Activated naive CD8-positive, alpha-beta T cell treated with anti-CD3 and anti-CD28 coated beads, Interleukin-2, amount 50 U/mL, for 16 hours (primary cell): ENCODE data around the gene LAMC3.
"Not testable (repeated sequence)": the region's sequence is repeated elsewhere in the genome, so short reads cannot be mapped to it uniquely, and the experiment has no call there.

Experiments used
- DNase-seq: peaks from one replicate; pipeline ENCODE4 v3.0.0-alpha.2; 2020; ENCODE audit warnings: low read depth, low spot score

LAMC3 gene

GRCh38 chr9:131028931-131029573, 20.1 kb downstream of the LAMC3 start:
- DNase-seq: no peak

- no peak for DNase-seq
These were observed 20.6 kb downstream of the LAMC3 start for GRCh38 chr9:131029574-131029952.

GRCh38 chr9:131030239-131031004, 21.4 kb downstream of the LAMC3 start:
- no peak for DNase-seq

GRCh38 chr9:131031005-131031641, 22.1 kb downstream of the LAMC3 start:
- no peak for DNase-seq

DNA sequence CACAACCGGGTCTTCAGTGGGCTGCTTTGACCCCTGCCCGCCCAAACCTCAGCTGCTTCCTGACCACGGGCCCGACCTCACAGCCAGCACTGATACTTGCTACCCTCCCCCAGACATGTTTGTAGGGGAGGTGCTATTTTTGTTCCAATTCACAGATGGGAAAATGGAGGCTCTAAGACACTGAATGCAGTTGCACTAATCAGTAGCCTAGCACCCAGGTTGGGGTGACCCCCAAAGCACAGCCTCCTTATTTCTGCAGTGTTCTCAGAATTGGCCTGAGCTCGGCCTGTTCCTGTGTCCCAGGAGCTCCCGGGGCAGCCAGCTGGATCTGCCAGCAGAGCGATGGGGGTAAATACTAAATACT, 22.6 kb downstream of the LAMC3 start:
- no peak for DNase-seq

- no peak for DNase-seq
These were observed 23.4 kb downstream of the LAMC3 start for GRCh38 chr9:131032384-131032783.

DNA sequence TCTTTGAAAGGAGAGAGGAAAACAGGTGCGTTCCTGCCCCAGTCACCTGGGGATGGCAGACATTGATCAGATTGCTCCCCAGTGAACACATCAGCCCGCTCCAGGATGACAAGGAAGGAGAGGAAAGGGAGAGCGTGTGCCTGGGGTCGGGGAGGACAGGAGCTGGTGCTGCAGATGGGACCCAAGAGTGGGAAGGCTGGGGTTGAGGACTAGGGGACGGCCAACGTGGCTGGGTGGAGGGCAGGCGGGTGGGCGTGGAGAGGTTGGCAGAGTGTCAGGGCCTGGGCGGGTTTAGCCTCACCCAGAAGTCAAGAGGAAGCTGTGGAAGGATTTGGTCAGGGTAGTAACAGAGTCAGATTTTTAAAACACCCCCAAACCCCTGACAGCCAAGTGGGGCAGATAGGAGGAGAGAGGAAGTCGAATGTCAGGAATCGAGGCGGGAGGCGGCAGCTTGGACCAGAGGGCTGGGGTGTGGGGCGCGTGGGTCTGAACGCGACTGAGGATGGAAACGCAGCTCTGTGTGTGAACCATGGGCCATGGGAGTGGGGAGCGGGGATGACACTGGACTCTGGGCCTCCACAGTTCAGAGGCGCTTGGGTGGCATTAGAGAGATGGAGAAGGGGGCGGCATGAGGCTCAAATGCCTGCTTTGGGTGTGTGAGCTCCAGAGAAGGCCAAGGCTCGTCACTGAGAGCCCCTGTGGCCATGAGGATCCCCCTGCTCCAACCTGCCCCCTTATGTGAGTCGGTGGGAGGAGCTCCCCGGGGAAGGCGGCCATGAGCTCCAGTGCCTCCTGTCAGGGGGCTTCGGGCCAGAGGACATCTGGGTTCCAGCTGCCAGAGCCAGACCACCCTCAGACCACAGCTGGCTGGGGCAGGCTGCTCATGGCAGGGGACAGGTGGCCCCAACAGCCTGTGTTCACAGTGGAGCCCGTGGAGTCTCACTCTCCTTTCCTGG, 24.6 kb downstream of the LAMC3 start:
- no peak for DNase-seq

GRCh38 chr9:131034268-131034667, 25.3 kb downstream of the LAMC3 start:
- DNase-seq: no peak

GRCh38 chr9:131034749-131035148, 25.8 kb downstream of the LAMC3 start:
- DNase-seq: not testable (repeated sequence)

DNA sequence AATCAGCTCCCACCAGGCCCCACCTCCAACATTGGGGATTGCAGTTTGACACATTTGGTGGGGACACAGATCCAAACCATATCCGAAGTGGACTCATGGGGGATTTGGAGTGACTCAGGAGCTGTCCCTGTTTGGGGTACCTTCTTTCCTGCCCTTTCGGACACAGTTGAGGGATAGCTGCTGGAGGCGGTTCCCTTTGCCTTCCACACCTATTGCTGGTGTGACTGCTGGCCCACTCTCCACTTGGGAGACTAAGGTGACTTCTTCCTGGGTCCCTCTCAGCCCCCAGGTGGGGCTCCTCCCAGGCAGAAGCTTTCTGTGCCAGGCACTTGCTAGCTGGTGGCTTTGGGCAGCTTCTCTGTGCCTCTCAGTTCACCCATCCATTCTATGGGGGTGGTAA, 26.6 kb downstream of the LAMC3 start:
- no peak for DNase-seq

- DNase-seq: no peak
These were observed 27.1 kb downstream of the LAMC3 start for GRCh38 chr9:131036071-131036470.

DNA sequence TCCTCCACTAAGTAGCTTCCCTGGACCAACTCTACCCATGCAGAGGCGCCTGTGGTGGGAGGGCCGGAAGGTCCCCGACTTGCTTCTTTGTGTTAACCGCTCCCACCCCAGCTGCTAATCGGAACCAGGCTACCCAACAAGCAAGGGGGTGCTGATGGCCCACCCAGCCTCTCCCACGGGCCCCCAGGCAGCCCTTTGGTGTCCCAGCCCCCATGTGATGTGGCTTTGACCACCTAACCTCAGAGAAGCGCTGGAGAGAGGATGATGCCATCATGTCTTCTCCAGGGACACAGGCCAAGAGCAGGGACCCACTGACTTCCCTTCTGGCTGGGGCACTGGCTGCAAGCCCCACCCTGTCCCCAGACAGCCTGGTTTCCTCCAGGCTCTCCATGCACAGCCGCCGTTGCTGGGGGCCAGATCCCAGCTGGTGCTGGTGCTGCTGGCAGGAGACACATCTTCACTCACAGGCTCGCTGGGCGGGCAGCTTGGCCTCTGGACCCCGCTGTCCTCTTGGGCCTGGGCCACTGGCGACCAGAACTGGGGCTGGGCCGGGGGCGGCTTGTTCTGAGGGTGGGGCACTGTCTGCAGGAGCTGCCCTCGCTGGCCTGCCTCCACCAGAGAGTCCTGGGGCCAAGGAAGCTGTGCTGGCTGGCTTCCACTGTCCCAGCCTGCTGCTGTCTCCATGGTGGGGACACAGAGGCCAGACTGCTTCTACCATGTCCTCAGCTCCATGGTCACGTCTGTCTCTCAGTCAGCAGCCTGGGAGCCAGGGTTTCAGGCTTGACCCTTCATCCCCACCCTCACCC, 27.8 kb downstream of the LAMC3 start:
- no peak for DNase-seq

DNA sequence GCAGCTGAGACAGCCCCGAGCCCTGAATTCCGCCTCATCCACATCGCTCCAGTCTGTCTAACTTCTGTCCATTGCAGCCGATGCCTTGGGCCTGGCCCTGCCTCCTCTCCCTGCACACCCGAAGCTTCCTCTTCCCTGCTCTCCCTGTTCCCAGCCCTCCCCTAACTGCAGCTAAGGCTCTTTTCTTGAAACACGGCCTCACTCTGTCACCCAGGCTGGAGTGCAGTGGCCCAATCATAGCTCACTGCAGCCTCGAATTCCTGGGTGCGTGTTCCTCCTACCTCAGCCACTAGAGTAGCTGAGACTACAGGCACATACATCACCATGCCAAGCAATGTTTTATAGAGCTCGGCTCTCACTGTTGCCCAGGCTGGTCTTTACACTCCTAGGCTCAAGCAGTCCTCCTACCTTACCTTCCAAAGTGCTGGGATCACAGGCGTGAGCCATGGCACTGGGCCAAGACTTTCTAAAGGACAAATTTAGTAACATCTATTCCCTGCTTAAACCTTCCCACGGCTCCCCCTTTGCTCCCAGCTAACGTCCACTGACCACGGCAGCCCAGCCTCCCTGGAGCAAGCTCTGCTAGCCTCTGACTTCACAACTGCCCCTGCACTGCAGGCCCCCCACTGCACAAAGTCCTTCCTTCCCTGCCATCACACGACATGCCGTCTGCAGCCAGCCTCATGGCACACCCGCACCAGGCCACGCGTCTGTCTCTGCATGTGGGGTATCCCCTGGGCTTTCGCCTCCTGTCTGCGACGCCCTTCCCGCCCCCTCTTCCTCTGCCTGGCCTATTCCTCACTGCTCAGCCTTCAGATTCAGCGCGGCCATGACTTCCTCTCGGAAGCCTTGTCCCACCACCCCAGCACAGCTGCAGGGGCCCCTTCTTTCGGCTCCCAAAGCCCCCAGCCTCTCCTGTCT, 28.6 kb downstream of the LAMC3 start:
- no peak for DNase-seq

GRCh38 chr9:131038256-131039128, 29.5 kb downstream of the LAMC3 start:
- DNase-seq: no peak

- DNase-seq: no peak
These were observed 30.4 kb downstream of the LAMC3 start for GRCh38 chr9:131039129-131039954.

DNA sequence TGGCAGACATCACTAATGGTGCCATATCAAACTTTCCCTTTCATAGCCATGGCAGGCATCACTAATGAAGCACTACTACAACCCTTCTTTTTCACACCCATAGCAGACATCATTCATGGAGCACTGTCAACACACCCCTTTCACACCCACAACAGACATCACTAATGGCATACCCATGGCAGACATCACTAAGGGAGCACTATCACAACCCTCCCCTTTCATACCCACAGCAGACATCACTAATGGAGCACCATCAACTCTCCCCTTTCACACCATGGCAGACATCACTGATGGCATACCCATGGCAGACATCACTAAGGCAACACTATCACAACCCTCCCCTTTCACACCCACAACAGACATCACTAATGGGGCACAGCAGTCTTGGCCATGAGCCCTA, 33.7 kb downstream of the LAMC3 start:
- no peak for DNase-seq

- DNase-seq: no peak
These were observed 34.1 kb downstream of the LAMC3 start for GRCh38 chr9:131043087-131043486.

DNA sequence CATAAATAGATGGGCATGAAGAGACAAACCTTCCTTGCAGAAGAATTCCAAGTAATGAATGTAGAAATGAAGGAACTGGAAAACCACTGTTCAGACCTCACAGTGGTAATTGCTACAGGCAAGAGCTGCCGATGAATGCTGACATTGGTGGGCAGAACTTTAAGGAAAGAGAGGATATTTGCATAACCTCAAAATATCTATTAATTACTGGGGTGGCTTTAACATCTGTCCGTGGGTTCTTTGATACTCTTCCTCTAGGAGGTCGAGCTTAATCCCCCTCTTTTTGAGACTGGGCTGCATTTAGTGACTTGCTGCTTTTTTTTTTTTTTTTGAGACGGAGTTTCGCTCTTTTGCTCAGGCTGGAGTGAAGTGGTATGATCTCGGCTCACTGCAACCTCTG, 34.7 kb downstream of the LAMC3 start:
- DNase-seq: no peak
